H1 (cell line): ENCODE data around the gene DBNDD1. TPM values are rescaled to one million over a fixed set of nuclear protein-coding genes. Genes with fewer than 3 reads are reported as not detected.

Experiments used
- CTCF ChIA-PET: fragments of 300-600 bp; sonication (Branson Sonifier 250); formaldehyde crosslinking; loops from one replicate; lab custom pipeline; 2021; ENCODE audit not compliant: partially characterized antibody; lab: Charles Lee
- POLR2A ChIA-PET: fragments of 300-600 bp; sonication (Branson Sonifier 250); formaldehyde crosslinking; loops from one replicate; lab custom pipeline; 2021; ENCODE audit warnings: inconsistent platforms; ENCODE audit not compliant: partially characterized antibody; lab: Charles Lee
- DNase-seq, 2 experiments: peaks; one replicate each; pipeline versions ENCODE4 v3.0.0 to v3.0.0-alpha.2; 2010 to 2022; ENCODE audit warnings: low spot score in 2 of 2, low read depth in 1 of 2, mixed read lengths in 1 of 2
- FAIRE-seq: peaks from 2 replicates; lab custom pipeline; 2011; peaks lifted over from hg19 to GRCh38; lab: Jason Lieb, UNC
- H2AFZ ChIP-seq: 2 replicates; pipeline ENCODE4 v1.8.1; 2012; ENCODE audit warnings: low read length, inconsistent platforms
- H2AK5ac ChIP-seq: 2 replicates; pipeline ENCODE4 v1.6.1; 2013; ENCODE audit warnings: low read depth, low read length
- H2BK120ac ChIP-seq: replicated peaks from 2 replicates; pipeline ENCODE3; 2013; ENCODE audit warnings: low read depth, low read length, inconsistent platforms
- H2BK12ac ChIP-seq: 2 replicates; pipeline ENCODE4 v1.6.1; 2013; ENCODE audit warnings: low read depth, low read length
- H2BK15ac ChIP-seq: 2 replicates; pipeline ENCODE4 v1.6.1; 2013; ENCODE audit warnings: low read length
- H2BK20ac ChIP-seq: 2 replicates; pipeline ENCODE4 v1.6.1; 2013; ENCODE audit warnings: low read length
- H2BK5ac ChIP-seq: 2 replicates; pipeline ENCODE4 v1.6.1; 2013; ENCODE audit warnings: low read depth, low read length
- H3K14ac ChIP-seq: 2 replicates; pipeline ENCODE4 v1.6.1; 2013; ENCODE audit warnings: inconsistent platforms; ENCODE audit not compliant: insufficient read length
- H3K18ac ChIP-seq: 2 replicates; pipeline ENCODE4 v1.6.1; 2013; ENCODE audit warnings: low read length; ENCODE audit errors: extremely low read depth
- H3K23ac ChIP-seq: 2 replicates; pipeline ENCODE4 v1.6.1; 2013; ENCODE audit warnings: inconsistent platforms; ENCODE audit not compliant: insufficient read length
- H3K23me2 ChIP-seq: 2 replicates; pipeline ENCODE4 v1.6.1; 2013; ENCODE audit warnings: low read depth, low read length
- H3K27ac ChIP-seq: 2 replicates; pipeline ENCODE4 v1.6.1; 2011; ENCODE audit warnings: low read depth, low read length, inconsistent platforms
- H3K27me3 ChIP-seq, 4 experiments: replicated peaks in 1 of 4; 1 replicate in 1 of 4; 2 replicates in 3 of 4; pipeline versions ENCODE4 v1.6.1 to v1.8.1; 2011 to 2013; ENCODE audit warnings: low read length in 3 of 4, mild to moderate bottlenecking in 3 of 4, inconsistent platforms in 2 of 4, mixed read lengths in 2 of 4, moderate library complexity in 1 of 4; ENCODE audit not compliant: control insufficient read depth in 3 of 4, insufficient read depth in 3 of 4; ENCODE audit errors: extremely low read depth in 1 of 4
- H3K36me3 ChIP-seq, 4 experiments: 2 replicates each; pipeline versions ENCODE4 v1.6.1 to v1.8.1; 2011 to 2013; ENCODE audit warnings: mild to moderate bottlenecking in 4 of 4, low read length in 3 of 4, moderate library complexity in 2 of 4, control low read depth in 1 of 4, inconsistent platforms in 1 of 4; ENCODE audit not compliant: insufficient read depth in 4 of 4, control insufficient read depth in 2 of 4
- H3K4ac ChIP-seq: replicated peaks from 2 replicates; pipeline ENCODE3; 2013; ENCODE audit warnings: low read length, low read depth, mixed read lengths, inconsistent platforms; ENCODE audit not compliant: insufficient read length
- H3K4me1 ChIP-seq, 4 experiments: replicated peaks in 1 of 4; 1 replicate in 1 of 4; 2 replicates in 3 of 4; pipeline versions ENCODE4 v1.6.1 to v1.8.1; 2011 to 2013; ENCODE audit warnings: low read length in 3 of 4, inconsistent platforms in 2 of 4, mixed read lengths in 1 of 4; ENCODE audit not compliant: insufficient read depth in 4 of 4, control insufficient read depth in 3 of 4
- H3K4me2 ChIP-seq, 2 experiments: 2 replicates each; pipeline versions ENCODE4 v1.6.1 to v1.8.1; 2011 to 2013; ENCODE audit warnings: low read depth in 2 of 2, low read length in 2 of 2, control low read depth in 1 of 2, inconsistent platforms in 1 of 2, mild to moderate bottlenecking in 1 of 2; ENCODE audit not compliant: insufficient read depth in 1 of 2
- H3K4me3 ChIP-seq, 4 experiments: fragments of 200-600, 300-600 bp in 1 of 4; sonication (generic), shearing (Covaris generic), sonication (Bioruptor Twin) in 1 of 4; 2 replicates each; pipeline versions ENCODE4 v1.5.1 to v1.8.1; 2011 to 2016; ENCODE audit warnings: low read length in 4 of 4, low read depth in 3 of 4, control low read depth in 2 of 4, inconsistent platforms in 2 of 4, mild to moderate bottlenecking in 2 of 4, mixed read lengths in 1 of 4, moderate library complexity in 1 of 4; ENCODE audit not compliant: insufficient read depth in 2 of 4; ENCODE audit errors: extremely low read depth in 1 of 4
- H3K56ac ChIP-seq: replicated peaks from 2 replicates; pipeline ENCODE3; 2013; ENCODE audit warnings: low read depth, mild to moderate bottlenecking, mixed read lengths, low read length, inconsistent platforms; ENCODE audit not compliant: insufficient read length
- H3K79me1 ChIP-seq: 2 replicates; pipeline ENCODE4 v1.6.1; 2013; ENCODE audit warnings: low read depth, low read length, control low read depth
- H3K79me2 ChIP-seq, 2 experiments: 2 replicates each; pipeline versions ENCODE4 v1.6.1 to v1.8.1; 2012 to 2013; ENCODE audit warnings: low read length in 2 of 2, mild to moderate bottlenecking in 2 of 2, inconsistent platforms in 1 of 2; ENCODE audit not compliant: insufficient read depth in 2 of 2, control insufficient read depth in 1 of 2
- H3K9ac ChIP-seq, 4 experiments: replicated peaks in 1 of 4; 1 replicate in 1 of 4; 2 replicates in 3 of 4; pipeline versions ENCODE4 v1.6.1 to v1.8.1; 2011 to 2013; ENCODE audit warnings: low read depth in 3 of 4, low read length in 3 of 4, control low read depth in 2 of 4, mild to moderate bottlenecking in 2 of 4, moderate library complexity in 2 of 4, inconsistent platforms in 1 of 4; ENCODE audit errors: extremely low read depth in 1 of 4
- H3K9me3 ChIP-seq, 2 experiments: 2 replicates each; pipeline versions ENCODE4 v1.6.1 to v1.8.1; 2012 to 2013; ENCODE audit warnings: mild to moderate bottlenecking in 2 of 2, moderate library complexity in 2 of 2, control low read depth in 1 of 2, inconsistent platforms in 1 of 2, low read depth in 1 of 2, low read length in 1 of 2, mixed read lengths in 1 of 2; ENCODE audit not compliant: insufficient read depth in 2 of 2
- H4K20me1 ChIP-seq, 2 experiments: replicated peaks in 1 of 2; 2 replicates each; pipeline versions ENCODE3 to v1.8.1; 2011 to 2013; ENCODE audit warnings: inconsistent platforms in 2 of 2, low read length in 2 of 2, mild to moderate bottlenecking in 1 of 2; ENCODE audit not compliant: insufficient read depth in 2 of 2, control insufficient read depth in 1 of 2
- H4K5ac ChIP-seq: 2 replicates; pipeline ENCODE4 v1.6.1; 2013; ENCODE audit warnings: low read length, low read depth, mixed read lengths, inconsistent platforms; ENCODE audit not compliant: insufficient read length
- H4K8ac ChIP-seq: 2 replicates; pipeline ENCODE4 v1.8.0; 2013; ENCODE audit warnings: mild to moderate bottlenecking, moderate library complexity, low read length, inconsistent platforms; ENCODE audit not compliant: insufficient read depth; ENCODE audit errors: extremely low read depth
- H4K91ac ChIP-seq: replicated peaks from 2 replicates; pipeline ENCODE3; 2013; ENCODE audit warnings: low read length, mixed read lengths, inconsistent platforms; ENCODE audit not compliant: insufficient read length
- ASH2L ChIP-seq: fragments of 200-600, 300-600 bp; sonication (generic); IDR thresholded peaks from one replicate; pipeline ENCODE4 v1.7.1; 2017; ENCODE audit warnings: low read length
- CBX5 ChIP-seq: fragments of 300-800, 300-1000 bp; sonication (generic); IDR thresholded peaks from 2 replicates; pipeline ENCODE4 v1.7.1; 2016; ENCODE audit warnings: antibody characterized with exemption, low read length, low read depth
- CHD1 ChIP-seq: IDR thresholded peaks from 2 replicates; pipeline ENCODE4 v1.6.1; 2012; ENCODE audit warnings: low read depth, low read length, improper control_type of control experiment
- EP300 ChIP-seq, 2 experiments: IDR thresholded peaks; 1 replicate in 1 of 2; 2 replicates in 1 of 2; pipeline ENCODE4 v1.6.1; 2011 to 2012; ENCODE audit warnings: low read depth in 2 of 2, low read length in 2 of 2, mild to moderate bottlenecking in 2 of 2, borderline replicate concordance in 1 of 2, inconsistent platforms in 1 of 2, moderate library complexity in 1 of 2
- FOSL1 ChIP-seq: IDR thresholded peaks from 2 replicates; pipeline ENCODE4 v1.6.1; 2011; ENCODE audit warnings: mild to moderate bottlenecking, low read depth, low read length, moderate library complexity; ENCODE audit not compliant: insufficient read depth
- KDM5A ChIP-seq: fragments of 200-600 bp; IDR thresholded peaks from 2 replicates; pipeline ENCODE4 v1.7.1; 2012; ENCODE audit warnings: mild to moderate bottlenecking, low read length, inconsistent platforms, mixed read lengths
- SIRT6 ChIP-seq: IDR thresholded peaks from one replicate; pipeline ENCODE4 v1.7.1; 2012; ENCODE audit warnings: low read length, inconsistent platforms
- SP1 ChIP-seq: IDR thresholded peaks from 2 replicates; pipeline ENCODE4 v1.6.1; 2011; ENCODE audit warnings: low read depth, low read length
- TBP ChIP-seq: IDR thresholded peaks from 2 replicates; pipeline ENCODE4 v1.6.1; 2011; ENCODE audit warnings: low read depth, low read length, improper control_type of control experiment
- YY1 ChIP-seq: IDR thresholded peaks from 2 replicates; pipeline ENCODE4 v1.6.1; 2011; ENCODE audit warnings: low read depth, mild to moderate bottlenecking, low read length
- WGBS, 2 experiments: shearing (Covaris generic) in 1 of 2; methylation state at CpG; one replicate each; pipeline versions ENCODE4 v1.1.6 to v1.1.7; 2013 to 2015; ENCODE audit warnings: low lambda C conversion rate in 2 of 2, mixed read lengths in 2 of 2, inconsistent platforms in 1 of 2, low coverage in 1 of 2, missing lambda C conversion rate in 1 of 2; ENCODE audit not compliant: insufficient replicate concordance in 2 of 2, insufficient coverage in 1 of 2, insufficient read length in 1 of 2; ENCODE audit errors: extremely low coverage in 1 of 2, missing lambda C conversion rate in 1 of 2; 5-methylcytosine and 5-hydroxymethylcytosine counted together
- polyA plus RNA-seq, 7 experiments: library from polyadenylated mRNA; depleted of rRNA in 3 of 7; stranded (reverse) in 5 of 7; unstranded in 2 of 7; fragments of >200 nt in 5 of 7; fragments of 200-250 nt in 2 of 7; gene quantifications; 1 replicate in 5 of 7; 2 replicates in 1 of 7; 4 replicates in 1 of 7; pipeline versions ENCODE4 v1.2.1 to v1.2.3, GENCODE V29; 2011 to 2013; ENCODE audit warnings: missing spikeins in 2 of 7, mixed read lengths in 2 of 7
- total RNA-seq: library from RNA; stranded (reverse); fragmentation: NEBNext Ultra II Directional; extraction: Animal tissue kit (Norgen Biotek cat#: 25700); gene quantifications from 2 replicates; pipeline ENCODE4 v1.2.1, GENCODE V29; 2021
- TF ChIP-seq, protein P1 (sequence below), 3 experiments: IDR thresholded peaks; 1 replicate in 2 of 3; 2 replicates in 1 of 3; pipeline versions ENCODE4 v1.5.1 to v1.6.1; 2011; ENCODE audit warnings: low read length in 3 of 3, mild to moderate bottlenecking in 3 of 3, inconsistent platforms in 2 of 3, low read depth in 1 of 3, moderate library complexity in 1 of 3; ENCODE audit not compliant: insufficient read depth in 1 of 3; ENCODE audit errors: control extremely low read depth in 1 of 3
- TF ChIP-seq, protein P2 (sequence below): IDR thresholded peaks from 2 replicates; pipeline ENCODE4 v1.6.1; 2012; ENCODE audit warnings: inconsistent platforms

DBNDD1 gene
- total and polyA plus RNA-seq, 2 of the 8 experiments (the other 6 are each of a cell fraction or from before 2014, with no cell fraction given) = 69.9 to 92.6 TPM

DNA sequence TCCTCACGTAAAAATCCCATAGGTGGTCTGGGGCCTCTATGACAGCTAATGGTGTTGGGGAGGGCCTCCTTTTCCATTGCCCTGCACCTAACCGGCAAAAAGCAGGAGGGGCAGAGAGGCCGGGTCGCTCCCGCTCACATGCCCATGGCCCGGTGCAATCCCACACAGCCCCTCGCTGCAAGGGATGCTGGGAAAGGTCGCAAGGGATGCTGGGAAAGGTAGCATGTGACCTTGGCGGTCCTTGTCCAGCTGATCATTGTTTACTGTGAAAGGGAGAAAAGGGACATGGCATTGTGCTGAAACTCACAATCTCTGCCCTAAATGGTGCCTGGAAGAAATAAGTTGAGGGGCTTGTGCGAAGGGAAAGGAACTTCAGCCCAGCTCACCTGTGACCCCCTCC, 60.7 kb downstream of the DBNDD1 start:
- Histone ChIP-seq H4K5ac (no peak overlapping the region), H3K9me3 (no peaks in the 10 kb centered on the region), H2BK5ac (no peak overlapping the region), H3K56ac (no peak overlapping the region), H4K20me1 (peaks cover 3 to 7% of the 10 kb centered on the region in 2 experiments), H4K8ac (no peak overlapping the region), H3K36me3 (peaks cover 0 to 5% (median 3%) of the 10 kb centered on the region in 4 experiments; a peak in 4 of 8 replicates), H3K23ac (no peak overlapping the region), H2BK12ac (no peak overlapping the region), H3K4ac (no peak overlapping the region), H2AK5ac (no peak overlapping the region), H3K4me3 (no peak overlapping the region), H2AFZ (no peak overlapping the region), H3K14ac (no peak overlapping the region), H3K23me2 (no peaks in the 10 kb centered on the region), H3K9ac (no peak overlapping the region), H3K18ac (no peak overlapping the region), H3K27ac (no peak overlapping the region), H3K79me1 (no peaks in the 10 kb centered on the region), H3K27me3 (no peaks in the 10 kb centered on the region), H2BK20ac (no peak overlapping the region), H2BK120ac (no peak overlapping the region), H3K79me2 (no peaks in the 10 kb centered on the region), H4K91ac (no peak overlapping the region), H2BK15ac (no peak overlapping the region), H3K4me1 (peaks cover 0 to 3% (median 0%) of the 10 kb centered on the region in 4 experiments; a peak in 4 of 7 replicates), H3K4me2 (no peak overlapping the region)
- CTCF ChIA-PET = interaction anchor here (1.1 kb wide), 1 partner anchor 10 kb away, joined by 3 read pairs; no protein-coding TSS in a partner anchor
- POLR2A ChIA-PET = interaction anchor here (1.3 to 2.7 kb wide), 2 partner anchors 14 to 36 kb away, joined by 3 to 17 read pairs; partner anchors contain the start of gene TUBB3
- DNase-seq (no peak), FAIRE-seq (no peak)
- WGBS, 2 experiments = 90% methylated on average over 10 of the region's 10 CpGs; no CpG with 5 or more reads in 1 of the 2 experiments
- no peak for TF ChIP-seq SIRT6
- no peak for TF ChIP-seq CHD1
- TF ChIP-seq KDM5A = no peak
- TF ChIP-seq, protein P1, sequence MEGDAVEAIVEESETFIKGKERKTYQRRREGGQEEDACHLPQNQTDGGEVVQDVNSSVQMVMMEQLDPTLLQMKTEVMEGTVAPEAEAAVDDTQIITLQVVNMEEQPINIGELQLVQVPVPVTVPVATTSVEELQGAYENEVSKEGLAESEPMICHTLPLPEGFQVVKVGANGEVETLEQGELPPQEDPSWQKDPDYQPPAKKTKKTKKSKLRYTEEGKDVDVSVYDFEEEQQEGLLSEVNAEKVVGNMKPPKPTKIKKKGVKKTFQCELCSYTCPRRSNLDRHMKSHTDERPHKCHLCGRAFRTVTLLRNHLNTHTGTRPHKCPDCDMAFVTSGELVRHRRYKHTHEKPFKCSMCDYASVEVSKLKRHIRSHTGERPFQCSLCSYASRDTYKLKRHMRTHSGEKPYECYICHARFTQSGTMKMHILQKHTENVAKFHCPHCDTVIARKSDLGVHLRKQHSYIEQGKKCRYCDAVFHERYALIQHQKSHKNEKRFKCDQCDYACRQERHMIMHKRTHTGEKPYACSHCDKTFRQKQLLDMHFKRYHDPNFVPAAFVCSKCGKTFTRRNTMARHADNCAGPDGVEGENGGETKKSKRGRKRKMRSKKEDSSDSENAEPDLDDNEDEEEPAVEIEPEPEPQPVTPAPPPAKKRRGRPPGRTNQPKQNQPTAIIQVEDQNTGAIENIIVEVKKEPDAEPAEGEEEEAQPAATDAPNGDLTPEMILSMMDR (IDR thresholded peaks at IDR 0.05; ENCODE audit: control extremely low read depth in 1 of 3, insufficient read depth in 1 of 3, low read depth in 1 of 3, low read length in 3 of 3) = no peak
- no peak for TF ChIP-seq CBX5
- TF ChIP-seq TBP = no peak
- no peak for TF ChIP-seq YY1
- TF ChIP-seq, protein P2, sequence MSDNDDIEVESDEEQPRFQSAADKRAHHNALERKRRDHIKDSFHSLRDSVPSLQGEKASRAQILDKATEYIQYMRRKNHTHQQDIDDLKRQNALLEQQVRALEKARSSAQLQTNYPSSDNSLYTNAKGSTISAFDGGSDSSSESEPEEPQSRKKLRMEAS = no peak
- no peak for TF ChIP-seq SP1
- no peak for TF ChIP-seq ASH2L
- TF ChIP-seq EP300 (IDR thresholded peaks at IDR 0.05; ENCODE audit: borderline replicate concordance in 1 of 2, low read depth in 2 of 2, low read length in 2 of 2) = no peak
- no peak for TF ChIP-seq FOSL1
